HG02678 (cell line): ENCODE results near the gene MANBA.

Experiments used
- ATAC-seq: cut with Tn5 transposase; IDR thresholded peaks from one replicate; pipeline ENCODE4 v1.9.1; 2021; ENCODE audit warnings: mild to moderate bottlenecking, moderate library complexity; ENCODE audit not compliant: unreplicated experiment

MANBA gene

DNA sequence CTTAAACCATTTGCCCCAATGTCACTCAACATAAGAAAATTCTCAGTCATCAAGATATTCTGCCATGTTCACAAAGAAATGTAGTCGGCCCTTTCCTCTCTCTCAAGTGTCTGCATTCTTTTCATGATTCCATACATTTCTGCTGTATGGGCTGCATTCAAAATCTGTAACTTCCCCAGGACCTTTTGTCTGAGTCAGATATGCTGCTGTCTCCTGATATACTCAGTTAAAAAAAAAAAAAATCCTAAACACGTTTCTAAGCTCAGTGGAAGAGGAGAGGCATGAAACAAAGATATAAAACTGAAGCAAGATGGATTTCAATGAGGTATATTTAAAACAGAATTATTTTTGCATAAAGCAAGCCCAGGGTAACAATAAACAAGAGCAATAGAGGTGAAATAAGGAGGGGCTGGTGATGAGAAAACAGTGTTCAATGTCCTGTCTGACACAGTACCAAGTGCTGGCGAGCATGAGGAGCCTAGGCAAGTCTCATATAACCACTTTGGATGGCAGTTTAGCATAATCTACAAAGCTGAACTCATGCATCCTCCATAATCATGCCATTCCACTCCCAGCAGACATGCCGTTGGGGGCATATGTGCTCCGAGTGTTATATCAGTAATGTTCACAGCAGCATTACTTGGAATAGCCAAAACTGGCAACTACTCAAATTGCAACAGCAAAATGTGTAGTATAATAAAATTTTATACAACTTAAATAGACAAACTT lies 76.7 kb downstream of the MANBA start:
- no peak for ATAC-seq

DNA sequence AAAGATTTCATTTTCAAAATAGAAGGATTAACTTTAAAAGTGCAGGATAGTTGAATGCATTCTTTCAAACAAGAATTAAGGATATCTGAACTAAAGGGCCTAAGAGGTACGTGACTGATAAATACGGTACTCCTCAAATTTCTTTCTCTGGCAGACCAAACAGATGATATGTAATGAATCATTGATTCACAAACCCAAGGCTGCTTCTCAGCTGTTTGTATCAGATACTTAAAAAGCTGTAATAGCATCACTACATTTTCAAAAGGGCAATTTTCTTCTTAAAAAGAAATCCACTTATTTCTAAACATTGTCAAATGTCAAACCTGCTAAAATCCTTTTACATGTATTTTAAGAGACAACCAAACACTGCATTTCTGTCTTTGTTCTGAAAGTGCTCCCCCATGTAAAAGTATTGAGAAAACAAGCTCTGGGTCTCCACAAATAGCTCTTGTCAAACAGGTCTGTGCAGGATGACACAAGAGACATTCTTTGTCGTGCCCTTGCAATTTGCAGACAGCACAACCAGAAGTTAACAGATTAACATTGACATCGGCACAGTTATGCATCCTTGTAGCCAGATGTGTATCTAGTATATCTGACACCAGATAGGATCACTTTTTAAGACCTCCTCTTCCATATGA lies 82.0 kb downstream of the MANBA start:
- ATAC-seq: no peak

DNA sequence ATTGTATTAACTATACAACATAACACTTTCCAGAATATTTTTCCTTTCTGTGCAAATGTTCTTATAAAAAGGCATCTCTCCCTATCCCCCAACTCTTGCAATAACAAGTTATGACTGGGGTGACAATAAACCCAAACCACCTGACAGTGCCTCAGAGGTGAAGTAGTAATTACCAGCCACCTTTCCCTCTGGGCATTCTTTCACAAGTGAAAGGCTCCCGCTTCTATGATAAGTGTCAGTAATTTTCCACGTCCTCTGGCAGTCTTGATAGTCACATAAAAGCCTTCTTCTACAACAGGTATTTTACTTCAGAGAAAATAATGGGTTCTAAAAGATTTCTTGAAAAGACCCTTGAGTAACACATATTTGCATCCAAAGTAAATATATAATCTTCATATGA lies 82.7 kb downstream of the MANBA start:
- no peak for ATAC-seq

DNA sequence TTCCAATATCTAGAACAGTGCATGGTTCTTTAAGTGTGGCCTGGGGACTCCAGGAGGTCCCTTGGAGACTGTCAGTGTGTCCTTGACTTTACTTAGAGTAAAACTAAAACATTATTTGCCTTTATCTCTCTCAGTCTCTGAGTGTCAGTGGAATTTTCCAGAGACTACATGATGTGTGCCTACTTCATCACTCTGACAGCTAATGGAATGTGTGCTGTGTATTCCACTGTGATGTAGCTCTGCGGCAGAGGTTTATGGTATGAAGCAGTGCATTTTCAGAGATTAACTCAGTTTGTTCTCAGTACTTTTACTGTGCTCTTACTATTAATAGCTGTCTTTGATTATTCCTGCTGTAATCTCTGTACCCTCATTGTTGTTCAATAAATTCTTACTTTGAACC lies 85.6 kb downstream of the MANBA start:
- ATAC-seq: no peak

DNA sequence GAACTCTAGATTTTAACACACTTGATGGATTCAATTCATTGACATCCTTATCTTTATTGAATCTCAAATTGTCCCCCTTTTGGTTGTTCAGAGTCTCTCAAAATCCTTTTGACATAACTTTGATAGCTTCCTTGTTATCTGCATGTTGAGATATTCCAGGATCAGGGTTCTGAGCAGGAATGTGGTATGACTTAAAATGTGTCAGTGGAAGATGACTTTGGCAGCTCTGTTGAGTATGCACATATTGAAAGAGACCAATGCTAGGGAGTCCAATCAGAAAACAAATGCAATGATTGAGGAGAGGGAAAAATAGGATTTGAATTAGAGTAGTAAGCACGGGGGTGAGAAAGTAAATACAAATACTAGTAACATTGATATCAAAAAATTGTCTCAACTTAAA lies 93.8 kb downstream of the MANBA start:
- ATAC-seq: no peak

DNA sequence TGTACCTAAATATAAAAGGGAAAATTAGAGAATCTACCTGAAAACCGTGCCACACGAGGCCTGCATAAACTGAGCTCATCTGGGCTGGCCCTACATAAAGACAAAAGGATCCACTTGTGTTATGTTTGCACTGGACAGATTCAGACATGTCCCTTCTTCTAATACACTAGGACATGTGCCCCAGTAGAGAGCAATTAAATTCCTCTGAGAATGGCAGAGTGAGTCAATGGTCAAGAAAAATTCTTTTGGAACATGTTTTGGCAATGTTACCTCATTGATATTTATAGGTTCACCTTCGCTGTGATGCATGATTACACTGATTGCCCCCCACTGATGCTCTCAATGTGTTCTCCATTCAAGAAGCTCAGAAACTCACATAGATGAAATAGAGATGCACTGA lies 95.2 kb downstream of the MANBA start:
- ATAC-seq: no peak

DNA sequence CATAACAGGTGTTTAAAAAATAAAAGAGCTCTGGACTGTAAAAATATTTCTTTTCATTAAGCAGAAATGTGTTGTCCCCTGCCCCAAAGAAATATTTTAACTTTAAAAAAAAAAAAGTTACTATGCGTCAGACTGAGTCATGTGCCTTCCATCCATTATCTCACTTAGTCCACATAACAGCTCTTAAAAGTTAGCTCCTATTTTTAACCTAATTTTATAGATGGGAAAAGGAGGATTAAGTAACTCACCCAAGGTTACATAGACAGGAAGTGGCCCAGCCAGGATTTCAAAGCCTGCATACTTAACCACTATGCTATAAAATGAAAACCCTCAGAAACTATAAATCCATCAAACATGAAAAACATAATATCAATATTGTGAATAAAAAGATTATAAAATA lies 97.7 kb downstream of the MANBA start:
- no peak for ATAC-seq

DNA sequence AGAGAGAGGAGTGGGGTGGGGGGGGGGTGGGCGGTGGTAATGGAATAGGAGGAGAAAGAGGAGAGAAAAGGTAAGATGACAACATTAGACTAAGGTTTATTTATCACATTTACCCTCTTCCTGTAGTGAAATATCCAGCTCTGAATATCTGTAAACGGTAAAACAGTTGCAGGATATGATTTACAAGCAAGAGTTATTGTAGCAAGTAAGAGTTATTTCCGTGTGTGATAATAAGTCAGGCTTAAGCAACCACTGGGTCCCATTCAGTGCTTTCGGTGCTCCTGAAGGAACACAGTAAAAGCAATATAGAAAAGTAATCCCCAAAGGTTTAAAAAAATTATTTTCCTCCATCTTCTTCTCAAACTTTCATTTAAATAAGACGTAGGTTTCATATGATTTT lies 103.6 kb downstream of the MANBA start:
- no peak for ATAC-seq

DNA sequence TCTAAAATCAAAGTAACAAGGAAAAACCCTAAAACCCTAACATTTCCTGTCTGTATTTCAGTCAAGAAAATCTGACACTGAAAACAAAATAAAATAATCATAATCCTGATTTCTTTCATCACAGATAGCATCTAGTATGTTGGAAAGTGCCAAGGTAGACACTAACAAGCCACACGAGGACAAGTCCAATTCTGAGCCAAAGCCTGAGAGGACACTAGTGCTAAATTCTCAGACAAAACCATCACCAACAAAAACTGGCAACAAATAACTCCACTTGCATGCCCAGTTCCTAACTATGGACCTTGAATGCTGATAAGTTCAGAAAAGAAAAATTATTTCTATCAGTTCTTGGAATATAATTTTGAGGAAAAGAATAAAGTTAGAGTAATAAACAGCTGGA lies 113.7 kb downstream of the MANBA start:
- ATAC-seq: no peak

DNA sequence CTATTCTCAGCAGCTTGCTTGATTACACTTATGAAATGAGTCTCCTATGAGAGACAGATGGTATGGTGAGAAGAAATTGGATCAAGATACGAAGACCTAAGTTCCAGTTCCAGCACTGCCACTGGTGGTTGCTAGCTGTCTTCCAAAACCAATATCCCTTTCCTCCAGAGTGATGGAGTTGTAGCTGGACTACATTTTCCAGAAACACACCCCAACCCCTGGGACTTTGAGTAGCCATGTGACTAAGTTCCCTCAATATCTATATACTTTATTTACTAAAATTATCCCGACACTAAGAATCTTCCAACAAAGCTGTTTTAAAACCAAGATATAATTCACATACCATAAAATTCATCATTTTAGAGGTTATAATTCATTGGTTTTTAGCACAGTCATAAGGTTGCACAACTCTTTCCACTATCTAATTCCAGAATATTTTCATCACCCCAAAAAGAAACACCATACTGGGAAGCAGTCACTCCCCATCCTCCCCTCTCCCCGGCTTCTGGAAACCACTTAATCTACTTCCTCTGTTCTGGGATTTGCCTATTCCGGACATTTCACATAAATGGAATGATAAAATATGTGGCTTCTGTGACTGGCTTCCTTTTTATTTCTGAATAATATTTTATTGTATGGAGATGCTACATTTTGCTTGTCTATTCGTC lies 118.0 kb downstream of the MANBA start:
- no peak for ATAC-seq

DNA sequence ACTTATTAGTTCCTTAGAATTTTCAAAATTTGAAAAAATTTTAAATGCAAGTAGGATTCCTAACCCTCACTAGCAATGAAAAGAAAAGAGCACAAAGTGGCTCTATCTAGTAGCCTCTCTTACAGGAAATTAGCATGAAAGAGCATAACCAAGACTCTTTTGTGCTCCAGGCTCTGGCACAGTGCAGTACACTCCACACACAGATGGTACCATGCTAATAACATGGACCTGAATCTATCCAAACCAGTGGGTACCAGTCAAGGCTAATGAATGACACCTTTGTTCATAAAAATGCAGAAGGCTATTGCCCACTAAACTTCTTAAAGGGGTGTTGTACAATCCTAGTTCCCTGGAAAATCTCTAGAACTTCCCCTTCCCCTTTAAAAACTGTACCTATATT lies 119.0 kb downstream of the MANBA start:
- no peak for ATAC-seq

DNA sequence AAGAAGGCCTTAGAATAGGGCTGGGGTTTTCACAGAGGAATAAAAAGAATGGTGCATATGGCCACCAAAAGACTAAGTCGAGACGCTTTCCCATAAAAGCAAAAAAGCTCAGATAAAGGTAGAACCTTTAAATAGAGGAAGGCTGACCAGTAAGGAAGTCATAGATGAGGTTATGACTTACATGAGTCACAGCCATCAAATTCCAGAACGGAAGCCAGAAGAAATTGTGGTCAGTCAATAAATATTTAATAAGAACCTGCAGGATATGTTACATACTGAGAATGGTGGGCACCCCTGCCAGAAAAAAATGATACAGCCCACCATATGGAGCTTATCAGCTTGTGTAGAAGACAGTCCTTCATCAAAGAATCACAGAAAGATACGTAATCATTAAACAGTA lies 120.1 kb downstream of the MANBA start:
- no peak for ATAC-seq

DNA sequence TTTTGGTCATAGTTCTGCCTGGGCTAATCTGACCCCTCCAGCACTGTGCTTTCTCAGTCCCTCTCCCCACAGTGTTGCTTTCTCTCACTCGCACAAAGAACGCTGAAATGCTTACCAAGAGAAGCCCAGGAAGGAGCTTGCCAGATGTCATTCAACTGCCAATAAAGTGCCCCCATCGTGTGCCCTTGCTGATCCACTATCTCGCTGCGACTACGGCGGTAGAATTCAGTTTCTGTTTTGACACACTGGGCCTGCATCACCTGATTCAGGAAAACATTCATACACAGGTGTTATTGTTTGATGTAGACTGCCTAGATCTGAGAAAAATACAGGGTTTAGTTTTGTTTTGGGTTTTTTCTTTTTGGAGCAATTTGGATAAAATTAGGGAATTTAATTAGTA lies 121.2 kb downstream of the MANBA start:
- no peak for ATAC-seq

DNA sequence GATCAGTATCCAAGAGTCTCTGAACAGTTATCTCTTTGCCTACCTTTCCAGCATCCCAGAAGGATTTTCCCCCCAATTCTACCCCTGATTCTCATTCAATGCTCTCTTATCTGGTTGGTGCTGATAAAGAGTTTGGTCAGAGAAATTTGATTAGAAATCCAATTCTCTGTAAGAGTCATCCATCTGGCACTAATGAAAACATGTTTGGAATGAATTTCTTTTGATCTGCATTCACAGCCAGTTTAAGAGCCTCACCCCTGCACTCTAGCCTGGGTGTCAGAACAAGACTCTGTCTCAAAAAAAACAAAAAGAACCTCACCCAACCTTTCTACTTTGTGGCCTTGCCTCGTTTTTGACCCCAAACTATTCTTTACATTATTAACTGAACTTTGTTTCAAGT lies 122.1 kb downstream of the MANBA start:
- ATAC-seq: no peak

DNA sequence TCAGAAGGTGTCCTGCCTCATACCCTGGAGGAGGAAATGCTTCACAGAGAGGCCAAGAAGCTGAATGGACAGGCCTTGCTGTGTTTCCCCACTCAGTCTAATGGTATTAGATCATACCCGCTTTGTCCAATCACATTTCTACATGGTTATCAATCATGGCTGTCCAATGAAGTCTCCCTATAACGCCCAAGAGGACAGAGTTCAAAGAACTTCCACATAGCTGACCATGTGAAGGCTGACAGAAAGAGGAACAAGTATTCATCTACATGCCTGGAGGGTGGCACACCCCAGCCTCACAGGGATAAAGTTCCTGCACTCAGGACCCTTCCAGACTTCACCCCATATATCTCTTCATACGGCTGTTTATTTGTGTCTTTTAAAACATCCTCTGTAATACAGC lies 123.4 kb downstream of the MANBA start:
- no peak for ATAC-seq

DNA sequence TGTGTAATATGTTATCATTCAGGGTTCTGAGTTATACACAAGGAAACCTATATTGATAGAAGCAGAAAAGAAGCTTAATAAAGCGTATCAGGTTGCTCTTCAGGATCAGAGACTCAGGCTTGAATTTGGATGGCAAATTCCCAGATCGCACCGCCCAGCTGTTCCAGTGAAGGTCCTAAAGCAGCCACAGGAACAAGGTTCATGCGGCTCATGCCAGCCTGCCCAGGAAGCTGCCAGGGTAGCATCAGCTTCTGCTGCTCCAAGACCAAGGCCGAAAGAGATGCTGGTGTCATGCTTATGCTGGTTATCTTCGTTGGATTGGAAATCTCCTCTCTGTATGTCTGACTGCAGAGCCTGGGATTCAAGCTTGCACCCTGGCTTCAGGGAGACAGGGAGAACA lies 127.7 kb downstream of the MANBA start:
- no peak for ATAC-seq

DNA sequence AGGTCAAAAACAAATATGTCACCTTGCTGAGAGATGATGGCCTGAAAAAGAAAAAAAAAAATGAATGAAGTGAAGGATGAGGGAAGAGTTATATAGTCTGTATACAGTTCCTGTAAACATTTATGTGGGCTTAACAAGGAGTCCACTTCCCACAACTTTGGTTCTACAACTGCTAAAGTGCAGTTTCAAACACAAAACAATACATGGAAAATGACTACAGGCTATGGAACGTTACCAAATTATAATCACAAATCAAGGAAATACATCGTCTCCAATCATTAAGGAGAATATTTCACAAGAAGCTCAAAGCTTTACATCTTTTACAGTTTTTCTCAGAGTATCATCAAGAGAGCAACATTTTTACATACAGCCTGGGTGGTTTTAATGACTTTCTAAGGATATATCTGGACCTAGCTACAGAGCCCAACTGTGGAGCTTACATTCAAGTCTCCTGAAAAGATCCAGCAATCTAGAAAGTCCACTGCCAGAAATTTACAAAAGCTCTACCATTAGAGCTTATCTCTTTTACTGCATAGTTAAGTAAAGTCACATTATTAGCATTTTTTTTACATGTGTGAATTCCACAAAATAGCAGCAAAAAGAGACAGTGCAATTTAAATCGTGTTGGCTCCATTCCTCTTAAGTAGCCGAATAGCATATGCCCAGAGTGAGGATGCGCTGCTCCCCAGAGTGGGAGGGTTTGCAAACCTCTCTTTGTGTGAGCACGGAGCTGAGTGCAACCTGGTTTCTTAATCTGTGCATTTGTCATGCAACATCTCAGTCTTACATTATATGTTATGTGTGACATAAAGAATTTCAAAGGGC lies 128.3 kb downstream of the MANBA start:
- ATAC-seq: no peak

DNA sequence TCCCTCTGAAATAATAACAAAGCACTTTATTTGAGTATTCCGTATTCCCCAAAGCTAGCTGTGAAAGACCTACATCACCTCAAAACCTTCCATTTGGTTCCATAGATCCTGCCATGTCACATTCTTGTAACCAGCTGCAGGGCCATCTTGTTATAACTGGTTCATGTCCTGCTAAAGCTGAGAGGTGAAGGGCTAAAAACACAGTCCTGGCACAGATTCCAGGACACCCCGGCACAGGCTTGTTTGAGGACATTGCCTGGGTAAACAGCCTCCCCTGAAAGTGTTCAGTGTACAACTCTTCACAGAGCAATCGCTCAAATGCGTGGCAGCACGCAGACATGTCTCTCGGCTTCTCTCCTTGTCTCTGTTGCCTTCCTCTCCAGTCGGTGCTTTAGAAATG lies 129.2 kb downstream of the MANBA start:
- no peak for ATAC-seq

DNA sequence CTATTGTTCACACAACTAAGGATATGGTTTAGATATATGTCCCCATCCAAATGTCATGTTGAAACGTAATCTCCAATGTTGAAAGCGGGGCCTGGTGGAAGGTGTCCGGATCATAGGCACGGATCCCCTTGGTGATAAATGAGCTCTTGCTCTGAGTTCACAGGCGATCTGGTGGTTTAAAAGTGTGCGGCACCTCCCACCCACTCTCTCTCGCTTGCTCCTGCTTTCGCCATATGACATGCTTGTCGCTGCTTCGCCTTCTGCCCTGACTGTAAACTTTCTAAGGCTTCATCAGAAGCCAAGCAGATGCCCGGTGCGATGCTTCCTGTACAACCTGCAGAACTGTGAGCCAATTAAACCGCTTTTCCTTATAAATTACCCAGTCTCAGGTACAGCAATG lies 131.1 kb downstream of the MANBA start:
- ATAC-seq: no peak

DNA sequence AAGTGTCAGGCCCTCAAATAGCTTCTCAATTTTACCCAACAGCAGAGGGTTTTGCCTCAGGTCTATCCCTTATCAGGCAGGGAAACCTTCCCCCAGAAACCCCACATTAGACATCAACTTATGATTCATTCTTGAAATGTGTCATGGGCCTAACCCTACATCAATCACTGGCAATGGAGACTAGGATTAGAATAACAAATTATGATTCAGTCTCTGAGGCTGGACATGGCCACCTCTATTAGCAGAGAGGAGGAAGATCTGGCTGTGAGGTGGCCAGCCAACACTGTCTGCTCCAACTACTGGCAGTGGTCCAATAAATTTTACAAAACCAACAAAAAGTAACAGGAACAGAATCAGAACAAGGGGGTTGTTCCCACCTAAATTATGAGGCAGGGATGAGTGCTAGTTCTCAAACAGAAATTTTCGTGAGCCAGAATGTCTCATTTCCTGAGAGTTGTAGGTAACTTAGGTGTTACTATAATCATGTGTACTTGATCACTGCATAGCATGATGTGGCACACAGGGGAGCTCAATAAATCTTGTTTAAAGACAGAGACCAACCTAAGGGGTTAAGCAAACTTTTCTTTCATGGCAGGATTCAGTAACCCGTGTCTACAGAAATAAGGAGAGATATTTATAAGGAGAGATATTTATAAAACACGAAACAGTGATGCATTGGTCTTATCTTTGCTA lies 132.8 kb downstream of the MANBA start:
- no peak for ATAC-seq
